Lower lobe of right lung (tissue), 2 donors: ENCODE data around the gene PIAS1. TPM values are rescaled to one million over a fixed set of nuclear protein-coding genes. Genes with fewer than 3 reads are reported as not detected.

Experiments used
- ATAC-seq, 2 donors: fragments of 200-7000 bp; cut with Tn5 transposase; one replicate each; pipeline ENCODE4 v1.9.1; 2020 to 2022; ENCODE audit warnings: mild to moderate bottlenecking in 2 of 2, moderate library complexity in 2 of 2
- DNase-seq: peaks from one replicate; pipeline ENCODE4 v3.0.0-alpha.2; 2020
- H3K27ac ChIP-seq: fragments of 200-600 bp; one replicate; pipeline ENCODE4 v1.8.0; 2022
- H3K27me3 ChIP-seq: fragments of 200-600 bp; one replicate; pipeline ENCODE4 v1.8.0; 2022; ENCODE audit warnings: low read depth
- H3K36me3 ChIP-seq: fragments of 200-600 bp; one replicate; pipeline ENCODE4 v1.8.0; 2022; ENCODE audit warnings: mild to moderate bottlenecking
- H3K4me1 ChIP-seq: fragments of 200-600 bp; one replicate; pipeline ENCODE4 v1.8.0; 2022
- H3K4me3 ChIP-seq: fragments of 200-600 bp; one replicate; pipeline ENCODE4 v1.8.0; 2022; ENCODE audit warnings: mild to moderate bottlenecking
- H3K9me3 ChIP-seq: fragments of 200-600 bp; one replicate; pipeline ENCODE4 v1.8.0; 2022
- CTCF ChIP-seq: fragments of 200-600 bp; IDR thresholded peaks from one replicate; pipeline ENCODE4 v1.8.0; 2022; ENCODE audit warnings: antibody characterized with exemption, mild to moderate bottlenecking
- intact Hi-C: fragments of 100-400 bp; cut with DNase I; formaldehyde crosslinking; loops from one replicate; pipeline ENCODE4 v1.11.0; 2022
- total RNA-seq: library from RNA; stranded (reverse); fragmentation: NEBNext Ultra II Directional; extraction: Animal tissue kit (Norgen Biotek cat#: 25700); gene quantifications from one replicate; pipeline ENCODE4 v1.2.1, GENCODE V29; 2021
- donor health status: DM: no; HTN: yes; CAD: no; lungs with severe emphysema.

PIAS1 gene
- total RNA-seq, 1 donor from 2014 or later: 73.1 TPM

- H3K27me3 ChIP-seq: no peaks in the 10 kb centered on the region
- H3K9me3 ChIP-seq: peaks cover 4% of the 10 kb centered on the region
- no peak overlapping the region for H3K4me3 ChIP-seq
- DNase-seq (no peak), ATAC-seq (no peak)
- H3K4me1 ChIP-seq: no peaks in the 10 kb centered on the region
- intact Hi-C loops: no loop called here
- H3K27ac ChIP-seq: no peak overlapping the region
- TF ChIP-seq CTCF: no peak
- H3K36me3 ChIP-seq: no peaks in the 10 kb centered on the region
Measured at GRCh38 chr15:68239025-68239424, 184.9 kb downstream of the PIAS1 start.

DNA sequence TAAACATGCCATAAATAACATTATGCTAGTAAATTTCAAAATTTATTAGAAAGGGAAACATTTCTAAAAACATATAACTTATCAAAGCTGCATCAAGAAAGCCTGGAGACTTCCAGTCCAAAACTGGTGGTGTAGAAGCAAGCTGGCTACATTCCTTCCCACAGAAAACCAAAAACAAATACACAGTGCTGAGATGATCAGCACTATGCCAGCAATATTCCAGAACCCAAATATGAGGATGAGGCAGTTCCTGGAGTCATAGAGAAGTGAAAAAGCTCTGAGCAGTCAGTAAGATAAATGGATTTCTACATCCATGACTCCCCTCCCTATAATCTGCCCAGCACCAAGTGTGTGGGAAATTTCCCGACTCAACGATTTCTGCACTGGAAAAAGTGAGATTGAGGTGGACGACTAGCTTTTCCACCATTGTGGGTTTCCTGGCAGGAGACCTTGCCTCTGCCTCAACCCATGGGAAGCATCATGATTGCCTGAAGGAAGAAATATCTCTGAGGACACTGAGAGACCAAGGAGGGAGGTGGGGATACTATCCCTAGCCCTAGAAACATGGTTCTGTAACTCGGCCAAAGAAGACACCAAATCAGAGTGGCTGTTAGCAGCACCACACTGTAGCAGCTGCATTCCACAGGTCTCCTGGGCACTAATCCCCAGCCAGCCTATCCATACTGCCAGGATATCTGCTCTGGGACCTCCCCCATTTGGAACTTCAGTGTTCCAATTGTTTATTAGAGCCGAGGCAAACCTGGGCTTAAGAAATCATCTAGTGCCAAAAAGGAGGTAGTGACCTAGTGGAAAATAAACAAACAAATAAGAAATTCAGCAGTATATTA is 187.2 kb downstream of the PIAS1 start:
- DNase-seq: no peak
- no peak for ATAC-seq
- intact Hi-C loops: no loop called here
- H3K9me3 ChIP-seq: peaks cover 14% of the 10 kb centered on the region
- no peak for TF ChIP-seq CTCF
- H3K27ac ChIP-seq: no peak overlapping the region
- no peaks in the 10 kb centered on the region for H3K36me3 ChIP-seq
- no peaks in the 10 kb centered on the region for H3K27me3 ChIP-seq
- no peak overlapping the region for H3K4me3 ChIP-seq
- no peaks in the 10 kb centered on the region for H3K4me1 ChIP-seq

Other genes with a start within 250 kb of the PIAS1 start
- 0.41 TPM for gene SKOR1, start 228.8 kb upstream of the PIAS1 start, total RNA-seq
- gene RNU6-1, start 214.3 kb upstream of the PIAS1 start, total RNA-seq: not detected
- gene CALML4, start 151.0 kb downstream of the PIAS1 start, total RNA-seq: 7.3 TPM
- 37.9 TPM for gene CLN6, start 175.4 kb downstream of the PIAS1 start, total RNA-seq
- 55.3 TPM for gene FEM1B, start 223.4 kb downstream of the PIAS1 start, total RNA-seq